HG02938 (cell line): ENCODE measurements around the gene KIAA0930.
"Not testable (repeated sequence)": the region's sequence is repeated elsewhere in the genome, so short reads cannot be mapped to it uniquely, and the experiment has no call there.

Experiments used
- ATAC-seq: cut with Tn5 transposase; IDR thresholded peaks from one replicate; pipeline ENCODE4 v1.9.1; 2021; ENCODE audit warnings: mild to moderate bottlenecking, moderate library complexity; ENCODE audit not compliant: unreplicated experiment

The KIAA0930 gene

DNA sequence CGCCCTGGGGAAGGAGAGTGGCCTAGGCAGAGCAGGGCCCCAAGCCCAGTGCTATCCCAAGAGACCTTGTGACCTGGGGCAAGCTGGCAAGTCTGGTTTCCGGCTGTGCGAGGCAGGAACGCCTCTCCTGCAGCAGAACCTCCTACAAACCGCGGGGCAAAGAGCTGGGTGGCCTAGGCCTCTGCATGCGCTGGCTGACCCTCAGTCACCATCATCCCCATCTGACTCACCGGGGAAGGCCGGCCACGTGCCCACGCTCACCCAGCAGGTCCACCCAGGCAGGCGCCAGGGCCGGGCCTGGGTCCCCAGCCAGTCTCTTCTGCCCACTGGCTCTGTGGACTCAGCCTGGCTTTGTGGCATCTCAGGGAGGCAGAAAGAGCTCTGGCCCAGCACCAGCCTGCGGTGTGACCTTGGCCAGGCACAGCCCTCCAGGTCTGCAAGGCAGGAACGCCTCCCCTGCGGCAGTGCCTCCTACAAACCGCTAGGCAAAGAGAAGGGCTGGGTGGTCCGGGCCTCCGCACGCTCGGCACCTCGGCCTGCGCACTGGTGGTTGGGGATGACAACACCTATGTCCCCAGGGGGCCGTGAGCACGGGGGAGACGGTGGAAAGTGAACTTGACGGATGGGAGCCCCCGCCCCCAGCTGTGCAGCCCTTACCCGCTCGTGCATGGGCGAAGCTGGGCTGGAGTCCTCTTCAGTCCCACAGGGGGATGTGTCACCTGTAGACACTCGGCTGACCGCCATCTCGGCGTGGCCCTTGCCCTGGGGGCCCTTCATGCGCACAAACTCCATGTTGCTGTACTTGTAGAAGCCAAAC is 38.2 kb downstream of the KIAA0930 start:
- ATAC-seq: no peak

DNA sequence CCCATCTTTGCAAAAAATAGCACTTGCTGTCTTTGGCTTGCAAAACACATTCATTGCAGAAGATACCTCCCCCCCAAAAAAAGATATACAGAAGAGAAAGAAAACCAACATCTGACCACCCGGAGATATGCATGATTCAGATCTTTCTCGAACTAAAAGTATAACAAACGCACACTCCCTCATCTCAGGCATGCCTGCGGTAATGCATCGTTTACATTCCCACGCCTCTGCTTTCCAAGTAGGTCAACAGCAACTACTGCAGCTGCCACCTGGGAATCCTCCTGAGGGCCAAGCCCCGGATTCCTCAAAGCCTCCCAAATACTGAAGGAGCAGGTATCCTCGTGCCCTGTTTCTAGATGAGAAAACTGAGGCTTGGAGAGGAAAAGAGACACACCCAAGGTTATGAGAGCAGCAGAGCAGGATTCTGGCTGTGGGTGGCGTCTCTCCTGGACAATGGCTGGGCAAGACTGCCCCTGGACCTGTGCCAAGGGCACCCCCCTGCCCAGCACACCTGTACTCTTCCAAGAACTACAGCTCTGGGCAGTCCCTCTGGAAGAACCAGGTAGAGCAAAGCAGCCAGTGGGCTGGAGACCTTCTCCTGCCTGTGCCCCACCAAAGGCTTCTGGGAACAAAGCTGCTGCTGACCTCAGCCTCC is 38.9 kb downstream of the KIAA0930 start:
- ATAC-seq: no peak

DNA sequence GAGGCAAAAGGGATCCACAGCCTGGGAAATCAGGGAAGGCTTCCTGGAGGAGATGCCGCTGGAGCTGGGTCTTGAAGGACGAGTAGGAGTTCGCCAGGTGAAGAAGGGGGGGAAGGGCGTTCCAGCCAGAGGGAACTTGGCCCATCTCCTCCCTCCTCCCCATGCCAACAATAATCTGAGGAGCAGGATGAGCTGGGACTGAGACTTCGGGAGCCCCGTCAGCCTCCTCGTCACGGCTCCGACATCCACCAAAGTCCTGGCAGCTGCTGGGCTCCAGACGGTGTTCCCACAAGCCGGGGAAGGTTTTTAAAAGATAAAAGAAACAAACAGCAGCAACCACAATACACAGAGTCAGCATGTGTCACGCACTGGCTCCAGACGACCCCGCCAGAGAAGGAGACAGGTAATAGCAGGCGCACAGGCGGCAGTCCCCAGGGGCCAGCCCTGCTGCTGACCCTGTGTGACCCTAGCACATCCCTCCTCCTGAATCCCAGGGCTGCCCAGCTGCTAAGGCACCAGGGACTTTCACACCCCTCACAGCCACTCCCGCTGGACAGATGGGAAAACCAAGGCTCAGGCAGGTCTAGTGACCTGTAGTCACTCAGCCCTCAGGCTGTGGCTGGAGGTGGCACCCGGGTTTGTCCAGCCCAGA is 39.7 kb downstream of the KIAA0930 start:
- ATAC-seq: no peak

DNA sequence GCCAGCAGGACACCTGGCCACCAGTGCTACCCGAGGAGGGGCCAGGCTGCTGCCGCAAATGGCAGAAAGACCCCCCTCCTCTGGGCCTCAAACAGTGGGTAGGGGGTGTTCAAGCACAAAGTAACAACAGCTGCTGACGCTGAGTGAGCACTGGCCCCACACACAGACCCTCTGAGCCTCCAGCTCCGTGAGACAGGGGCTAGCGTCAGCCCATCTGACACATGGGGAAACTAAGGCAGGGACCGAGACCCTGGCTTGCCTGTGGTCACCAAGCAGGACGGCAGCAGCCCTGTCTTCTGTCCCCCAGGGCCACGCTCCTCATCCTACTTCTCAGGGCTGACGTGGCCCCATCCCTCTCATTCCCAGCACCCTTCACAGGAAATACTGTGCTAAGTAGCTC is 40.5 kb downstream of the KIAA0930 start:
- no peak for ATAC-seq

DNA sequence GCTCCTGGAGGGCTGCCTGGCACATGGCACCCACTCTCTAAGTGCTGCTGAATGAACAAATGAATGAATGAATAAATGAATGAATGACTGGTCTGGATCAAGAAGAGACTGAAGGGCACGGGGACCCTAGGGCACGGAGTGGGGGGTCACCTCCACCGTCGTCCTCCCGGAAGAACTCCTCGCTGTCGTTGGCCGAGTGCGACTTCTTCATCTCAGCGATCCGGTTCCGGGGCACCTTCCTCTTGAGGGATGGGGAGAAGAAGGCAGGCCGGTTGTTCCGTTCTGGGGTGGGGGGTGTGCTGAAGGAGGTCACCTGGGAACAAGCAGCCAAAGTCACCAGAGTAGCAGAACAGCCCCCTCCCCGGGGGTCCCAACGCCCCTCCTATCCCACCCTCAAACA is 41.0 kb downstream of the KIAA0930 start:
- no peak for ATAC-seq

DNA sequence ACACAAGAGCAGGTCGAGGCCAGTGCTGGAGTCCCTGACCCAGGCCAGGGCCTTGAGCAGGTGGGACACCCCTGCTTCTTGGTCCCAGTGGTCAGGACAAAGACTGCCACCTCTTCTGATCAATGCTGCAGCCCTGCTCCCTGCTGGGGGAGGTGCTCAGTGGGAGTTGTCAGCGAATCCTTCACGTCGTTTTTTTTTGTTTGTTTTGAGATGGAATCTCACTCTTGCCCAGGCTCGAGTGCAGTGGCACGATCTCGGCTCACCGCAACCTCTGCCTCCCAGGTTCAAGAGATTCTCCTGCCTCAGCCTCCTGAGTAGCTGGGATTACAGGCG is 42.3 kb downstream of the KIAA0930 start:
- no peak for ATAC-seq

DNA sequence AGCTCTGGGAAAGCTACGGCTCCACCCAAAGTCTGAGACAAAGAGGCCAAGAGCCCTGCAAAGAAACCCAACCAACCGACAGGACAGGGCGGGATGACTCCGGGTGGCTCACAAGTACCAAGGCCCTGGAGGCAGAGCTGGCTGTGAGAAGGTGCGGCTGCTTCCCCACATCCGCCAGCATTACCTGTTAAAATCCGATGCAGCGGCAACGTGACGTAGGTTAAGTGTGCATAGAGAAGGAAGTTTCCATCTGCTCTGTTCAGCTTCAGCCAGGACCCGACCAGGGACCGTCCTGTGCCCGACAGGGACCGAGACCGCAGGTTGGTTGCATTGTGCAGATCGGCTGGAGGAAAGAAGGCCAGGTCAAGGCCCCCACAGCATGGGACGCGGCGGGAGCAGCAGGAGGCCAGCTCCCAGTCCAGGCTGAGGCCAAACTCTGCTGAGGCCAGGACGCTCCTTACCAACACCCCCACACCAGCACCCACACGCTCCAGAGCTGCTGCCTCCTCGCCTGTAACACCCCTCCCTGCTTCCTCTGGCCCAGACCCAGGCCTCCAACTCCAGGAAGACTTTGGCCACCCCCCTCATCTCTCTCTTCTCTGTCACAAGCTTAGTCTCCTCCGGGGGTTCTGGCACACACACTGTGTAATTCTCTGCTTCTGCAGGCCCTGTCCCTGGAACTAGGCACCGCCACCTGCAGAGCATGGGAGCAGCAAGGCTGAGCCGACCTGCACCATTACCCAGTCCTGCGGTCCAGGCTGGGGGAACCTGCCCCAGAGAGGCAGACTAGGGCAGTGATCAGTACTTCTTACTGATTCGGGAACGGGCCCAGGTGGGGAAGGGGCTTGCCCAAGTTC is 42.9 kb downstream of the KIAA0930 start:
- ATAC-seq: no peak

DNA sequence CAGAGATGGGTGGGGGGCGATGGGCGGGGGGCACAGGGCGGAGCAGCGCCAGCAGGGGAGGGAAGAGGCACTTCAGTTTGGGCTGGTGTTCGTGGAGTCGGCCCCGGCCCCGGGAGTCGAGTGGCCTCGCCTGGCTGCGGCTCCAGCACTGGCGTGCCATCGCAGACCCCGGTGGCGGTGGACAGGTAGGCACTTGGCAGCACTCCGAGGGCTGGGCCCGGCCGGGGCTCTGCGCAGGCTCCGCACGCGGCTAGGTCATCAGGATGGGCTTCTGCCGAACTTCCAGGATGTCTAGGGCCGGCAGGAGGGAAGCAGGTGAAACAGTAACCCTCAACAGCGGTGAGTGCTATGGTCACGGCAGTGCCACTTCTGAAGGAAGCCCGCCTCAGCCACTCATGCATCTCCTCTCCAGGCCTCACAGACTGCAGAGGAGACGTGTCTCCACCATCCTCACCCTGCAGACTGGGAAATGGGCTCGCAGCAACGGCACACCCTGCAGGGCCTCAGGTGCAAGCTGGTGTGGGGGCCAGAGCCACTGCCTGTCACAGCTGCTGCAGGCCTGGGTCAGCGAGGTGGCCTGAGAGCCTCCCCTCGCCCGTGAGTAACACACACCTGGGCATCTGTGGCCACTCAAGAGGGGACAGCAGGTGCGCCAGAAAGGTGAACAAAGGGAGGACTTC is 43.6 kb downstream of the KIAA0930 start:
- no peak for ATAC-seq

DNA sequence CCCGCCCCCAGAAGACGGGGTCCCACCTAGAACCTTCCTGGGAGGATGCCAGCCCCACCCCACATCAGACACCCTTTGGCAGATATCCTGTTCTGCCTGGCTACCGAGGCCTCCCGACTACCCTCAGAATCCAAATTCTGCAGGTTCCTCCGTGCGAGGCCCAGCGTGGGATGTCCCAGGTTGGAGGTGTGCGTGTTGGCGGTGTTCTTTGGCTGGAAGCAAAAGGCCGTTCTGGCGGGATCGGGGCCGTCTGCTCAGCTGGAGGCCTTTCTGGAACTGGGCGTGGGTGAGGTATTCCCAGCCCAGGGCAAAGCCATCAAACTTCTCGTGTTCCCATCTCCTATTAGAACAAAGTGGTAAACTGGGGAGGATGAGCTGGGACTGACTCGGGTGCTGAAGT is 44.4 kb downstream of the KIAA0930 start:
- ATAC-seq: no peak

DNA sequence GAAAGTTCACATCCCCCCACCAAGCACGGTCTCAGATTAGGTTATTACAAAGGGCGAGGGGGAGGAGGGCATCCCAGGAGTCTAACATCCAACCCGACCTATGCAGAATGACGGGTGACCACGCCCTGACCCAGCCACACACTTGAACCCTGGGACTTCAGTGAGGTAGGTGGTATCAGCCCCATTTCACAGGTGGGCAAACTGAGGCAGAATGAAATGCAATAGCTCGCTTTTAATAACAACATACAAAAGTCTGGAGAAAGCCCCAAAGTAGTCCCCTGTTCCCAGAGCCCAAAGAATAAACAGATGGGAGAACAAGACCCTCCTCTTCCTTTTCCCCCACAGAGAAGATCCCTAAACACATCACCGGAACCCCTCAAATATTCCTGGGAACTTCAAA is 45.1 kb downstream of the KIAA0930 start:
- ATAC-seq: no peak

DNA sequence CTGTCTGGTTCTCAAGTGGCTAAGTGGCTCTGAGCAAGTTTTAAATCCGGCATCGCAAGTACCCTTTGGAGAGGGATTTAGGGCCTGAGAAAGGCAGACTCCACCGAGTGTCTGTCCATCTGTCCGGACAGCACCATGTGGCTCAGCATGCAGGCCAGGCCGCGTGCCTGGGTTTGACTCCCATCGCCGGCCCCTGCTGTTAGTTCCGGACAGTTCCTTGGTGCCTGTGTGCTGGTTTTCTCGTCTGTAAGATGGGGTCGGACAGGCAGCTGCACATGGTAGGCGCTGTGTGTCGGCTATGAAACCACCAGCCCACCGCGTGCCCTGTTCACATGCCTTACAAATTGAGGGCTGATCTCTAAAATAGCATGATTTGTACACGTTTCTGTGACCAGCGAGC is 46.0 kb downstream of the KIAA0930 start:
- no peak for ATAC-seq

DNA sequence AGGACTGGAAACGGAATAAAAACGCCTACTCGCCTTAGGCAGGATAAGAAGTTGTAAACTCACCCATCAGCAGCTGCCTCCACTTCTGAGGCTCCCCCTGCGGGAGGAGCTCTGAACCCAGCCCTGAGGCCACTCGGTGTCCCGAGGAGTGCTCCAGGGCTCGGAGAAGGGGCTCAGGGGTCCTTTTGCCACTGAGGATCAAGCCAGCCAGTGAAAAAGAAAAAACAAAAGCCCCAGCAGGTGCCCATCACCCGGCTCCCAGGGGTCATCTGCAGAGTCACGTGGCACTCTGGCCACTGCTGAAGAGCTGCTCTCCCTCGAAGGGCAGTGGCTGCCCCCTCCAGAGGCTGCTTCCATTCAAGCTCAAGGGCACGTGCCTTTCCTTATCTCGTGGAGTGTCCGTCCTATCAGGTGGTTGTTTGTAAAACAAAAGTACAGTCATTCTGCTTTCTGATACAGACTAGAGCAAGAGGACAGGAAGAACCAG is 48.0 kb downstream of the KIAA0930 start:
- ATAC-seq: no peak

DNA sequence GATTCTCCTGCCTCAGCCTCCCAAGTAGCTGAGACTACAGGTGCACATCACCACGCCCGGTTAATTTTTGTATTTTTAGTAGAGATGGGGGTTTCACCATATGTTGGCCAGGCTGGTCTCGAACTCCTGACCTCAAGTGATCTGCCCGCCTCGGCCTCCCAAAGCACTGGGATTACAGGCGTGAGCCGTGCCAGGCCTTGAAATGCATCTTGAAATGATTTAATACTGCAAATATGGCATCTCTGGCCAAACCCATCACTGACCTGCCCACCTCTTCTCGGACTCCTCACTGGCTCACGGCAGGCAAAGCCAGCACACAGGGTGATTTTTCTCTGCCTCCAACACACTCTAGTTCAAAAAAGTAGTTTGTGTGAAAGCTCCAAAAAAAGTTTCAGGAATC is 48.9 kb downstream of the KIAA0930 start:
- ATAC-seq: not testable (repeated sequence)

DNA sequence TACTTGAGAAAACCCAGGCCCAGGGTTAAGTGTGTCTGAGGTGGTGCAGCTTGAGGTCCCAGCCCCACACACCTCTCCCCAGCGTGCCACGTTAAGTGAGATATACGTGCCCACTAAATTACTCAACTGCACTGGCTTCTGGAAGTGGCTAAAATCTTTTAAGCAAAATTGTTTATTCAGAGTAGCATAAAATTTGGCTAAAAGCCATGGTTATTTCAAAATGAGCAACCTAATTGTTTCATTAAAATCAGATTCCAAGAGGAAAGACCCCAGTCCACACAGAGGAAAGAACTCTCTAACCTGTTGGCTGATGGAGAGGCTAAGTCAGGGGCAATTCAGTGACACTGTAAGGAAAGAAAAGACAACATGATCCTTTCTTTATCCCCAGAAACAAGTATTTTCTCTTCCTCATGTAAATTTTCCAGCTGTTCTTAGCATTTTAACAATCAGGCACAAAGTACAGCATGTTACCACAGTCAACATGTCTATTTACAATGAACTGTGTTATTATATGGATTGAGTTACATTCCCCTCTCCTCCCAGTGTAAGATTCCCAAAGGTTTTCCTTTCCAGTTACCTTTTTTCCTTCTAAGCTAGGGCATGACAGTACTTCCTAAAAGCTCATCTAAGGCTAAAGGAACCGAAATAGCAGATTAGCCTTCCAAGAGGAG is 50.4 kb downstream of the KIAA0930 start:
- ATAC-seq: no peak

DNA sequence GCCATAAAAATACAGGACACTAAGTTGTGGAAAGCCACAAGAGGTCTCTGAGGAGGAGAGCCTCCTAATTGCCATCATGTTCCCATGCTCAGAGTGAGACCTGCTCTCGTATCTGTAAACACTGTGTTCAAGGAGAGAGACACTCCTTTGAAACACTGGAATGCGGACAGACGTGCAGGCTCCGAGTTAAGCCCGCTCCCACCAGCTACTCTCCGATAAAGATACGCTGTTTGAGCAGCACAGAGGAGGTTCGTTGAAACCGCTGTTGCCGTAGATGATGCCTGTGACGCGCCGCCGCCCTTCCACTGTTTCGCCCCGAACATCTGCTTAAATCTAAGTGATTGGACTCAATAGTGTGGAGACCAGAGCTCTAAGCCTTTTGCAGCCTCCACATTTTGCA is 51.9 kb downstream of the KIAA0930 start:
- ATAC-seq: no peak

DNA sequence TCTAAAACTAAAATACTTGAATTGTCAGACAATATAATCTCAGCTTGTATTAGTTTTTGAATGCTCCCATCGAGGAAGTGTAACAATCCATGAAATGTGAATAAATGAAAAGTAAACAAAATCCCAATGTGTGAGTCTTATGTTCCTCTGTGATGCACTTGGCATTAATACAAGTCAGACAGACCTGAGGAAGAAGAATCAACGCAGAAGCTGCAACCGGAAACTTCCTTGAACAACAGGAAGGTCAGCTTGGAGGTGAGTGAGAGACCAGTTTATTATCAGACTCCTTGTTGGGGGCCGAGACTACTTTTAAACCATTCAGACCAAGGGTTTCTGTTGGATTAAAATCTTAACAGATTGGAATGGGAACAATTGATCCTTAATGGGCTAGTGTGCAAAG is 52.8 kb downstream of the KIAA0930 start:
- ATAC-seq: no peak

DNA sequence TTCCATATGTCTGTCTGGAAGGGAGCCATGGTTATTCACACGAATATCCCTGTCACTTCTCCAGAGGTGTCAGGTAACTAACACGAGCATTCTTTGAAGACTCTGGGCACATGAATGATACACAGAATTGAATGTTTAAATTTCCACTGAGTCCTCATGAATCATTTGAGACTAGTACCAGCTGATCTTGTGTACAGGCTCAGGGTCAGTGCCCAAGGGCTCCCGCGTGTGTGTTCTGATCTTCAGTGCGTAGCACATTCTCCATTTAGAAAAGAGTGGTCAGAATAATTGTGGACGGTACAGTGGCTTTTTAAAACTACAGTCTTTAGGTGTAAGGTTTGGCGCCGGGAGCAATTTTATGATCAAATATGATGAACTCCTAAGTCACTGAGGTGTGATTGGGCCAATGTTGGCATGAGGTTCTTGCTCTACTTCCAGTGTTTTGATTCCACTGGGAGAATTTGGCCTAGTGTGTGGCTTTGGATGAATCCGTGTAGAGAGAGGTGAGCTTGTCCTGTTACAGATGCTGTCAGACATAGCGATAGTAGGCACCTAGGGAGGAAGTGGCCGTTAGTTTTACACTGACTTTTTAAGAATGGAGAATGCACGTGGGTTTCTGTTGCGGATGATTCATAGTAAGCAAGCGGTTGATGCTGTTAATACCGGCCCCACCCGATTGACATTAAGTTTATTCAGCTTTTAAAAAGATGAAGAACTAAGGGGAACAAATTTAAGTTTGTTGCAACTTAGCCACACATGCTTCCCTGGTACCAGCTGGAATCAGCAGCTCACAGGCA is 54.8 kb downstream of the KIAA0930 start:
- no peak for ATAC-seq

DNA sequence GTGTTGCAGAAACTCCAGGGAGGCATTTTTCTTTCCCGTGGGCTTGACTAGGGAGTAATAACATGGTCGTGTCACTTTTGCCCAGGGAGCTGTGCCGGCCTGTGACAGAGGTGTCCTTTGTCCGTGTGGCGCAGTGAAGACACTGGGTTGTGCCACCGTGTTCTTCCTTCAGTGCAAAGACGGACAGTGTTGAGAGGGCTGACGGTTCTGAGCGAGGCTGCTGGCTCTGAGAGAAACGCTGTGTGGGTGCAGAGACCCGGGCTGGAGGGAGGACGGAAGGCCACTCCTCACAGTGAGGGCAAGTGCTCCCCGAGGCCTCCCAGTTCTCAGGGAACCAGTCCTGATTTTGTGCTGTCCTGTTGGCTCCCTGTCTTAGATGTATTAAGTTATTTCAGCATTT is 56.7 kb downstream of the KIAA0930 start:
- no peak for ATAC-seq

DNA sequence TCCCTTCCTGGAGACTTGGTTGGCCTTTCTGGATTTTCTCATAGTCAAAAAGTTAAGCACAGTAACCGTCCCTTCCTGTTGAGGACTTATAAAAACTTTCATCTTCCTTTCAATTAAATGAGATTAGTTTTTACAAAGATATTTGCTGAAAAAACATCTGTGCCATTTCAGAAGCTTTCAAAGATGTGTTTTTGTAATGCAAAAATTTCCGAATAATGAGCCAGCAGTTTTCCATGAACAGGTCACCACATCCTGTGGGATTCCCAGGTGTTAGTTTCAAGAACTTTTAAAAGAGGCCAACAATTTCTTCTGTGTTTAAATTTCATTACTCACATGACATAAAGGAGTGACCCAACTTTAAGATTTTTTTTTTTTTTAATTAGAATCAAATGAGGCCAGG is 58.9 kb downstream of the KIAA0930 start:
- no peak for ATAC-seq
